ENCODE data around the gene MAPK14. TPM values are rescaled to one million over a fixed set of nuclear protein-coding genes. Genes with fewer than 3 reads are reported as not detected.

The MAPK14 gene
- total and polyA plus RNA-seq, 3 donors from 2014 or later: 21.8 to 58.3 (median 57.3) TPM

DNA sequence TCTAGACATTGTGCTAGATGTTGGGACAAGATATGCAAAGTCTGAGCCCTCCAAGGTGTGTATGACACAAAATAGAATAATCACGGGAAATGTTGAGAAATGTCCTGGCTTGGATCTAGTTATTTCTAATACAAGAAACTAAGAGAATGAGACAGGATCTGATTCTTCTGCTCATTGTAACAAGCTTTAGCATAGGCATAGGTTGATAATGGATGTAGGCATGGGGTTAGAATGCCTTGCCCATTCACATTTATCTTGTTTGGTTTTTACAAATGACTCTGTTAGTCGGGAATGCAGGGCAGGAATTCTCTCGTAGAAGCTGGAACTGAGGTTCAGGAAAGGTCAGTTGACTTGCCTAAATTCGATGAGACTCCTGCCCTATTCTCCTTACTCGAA is 1.7 kb upstream of the MAPK14 start:
- no peaks in the 10 kb centered on the region for H3K9me3 ChIP-seq
- H3K36me3 ChIP-seq (ENCODE audit: low read depth, missing control alignments): no peaks in the 10 kb centered on the region
- H3K4me1 ChIP-seq: no peaks in the 10 kb centered on the region
- no peak overlapping the region for H3K4me3 ChIP-seq
- no peak for TF ChIP-seq POLR2A (IDR thresholded peaks at IDR 0.05)
- TF ChIP-seq, protein P1, sequence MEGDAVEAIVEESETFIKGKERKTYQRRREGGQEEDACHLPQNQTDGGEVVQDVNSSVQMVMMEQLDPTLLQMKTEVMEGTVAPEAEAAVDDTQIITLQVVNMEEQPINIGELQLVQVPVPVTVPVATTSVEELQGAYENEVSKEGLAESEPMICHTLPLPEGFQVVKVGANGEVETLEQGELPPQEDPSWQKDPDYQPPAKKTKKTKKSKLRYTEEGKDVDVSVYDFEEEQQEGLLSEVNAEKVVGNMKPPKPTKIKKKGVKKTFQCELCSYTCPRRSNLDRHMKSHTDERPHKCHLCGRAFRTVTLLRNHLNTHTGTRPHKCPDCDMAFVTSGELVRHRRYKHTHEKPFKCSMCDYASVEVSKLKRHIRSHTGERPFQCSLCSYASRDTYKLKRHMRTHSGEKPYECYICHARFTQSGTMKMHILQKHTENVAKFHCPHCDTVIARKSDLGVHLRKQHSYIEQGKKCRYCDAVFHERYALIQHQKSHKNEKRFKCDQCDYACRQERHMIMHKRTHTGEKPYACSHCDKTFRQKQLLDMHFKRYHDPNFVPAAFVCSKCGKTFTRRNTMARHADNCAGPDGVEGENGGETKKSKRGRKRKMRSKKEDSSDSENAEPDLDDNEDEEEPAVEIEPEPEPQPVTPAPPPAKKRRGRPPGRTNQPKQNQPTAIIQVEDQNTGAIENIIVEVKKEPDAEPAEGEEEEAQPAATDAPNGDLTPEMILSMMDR (IDR thresholded peaks at IDR 0.05): no peak
- H3K27ac ChIP-seq: no peak overlapping the region
- no peaks in the 10 kb centered on the region for H3K27me3 ChIP-seq
- intact Hi-C loops (cut with DNase I; ENCODE audit: low total_unique reads): loop anchor here (5.0 kb wide), 1 partner anchor 66 kb away; no protein-coding TSS in a partner anchor
- 44 to 48% methylated on average over 5 of the region's 5 CpGs for WGBS, 2 donors
- no peak for DNase-seq

DNA sequence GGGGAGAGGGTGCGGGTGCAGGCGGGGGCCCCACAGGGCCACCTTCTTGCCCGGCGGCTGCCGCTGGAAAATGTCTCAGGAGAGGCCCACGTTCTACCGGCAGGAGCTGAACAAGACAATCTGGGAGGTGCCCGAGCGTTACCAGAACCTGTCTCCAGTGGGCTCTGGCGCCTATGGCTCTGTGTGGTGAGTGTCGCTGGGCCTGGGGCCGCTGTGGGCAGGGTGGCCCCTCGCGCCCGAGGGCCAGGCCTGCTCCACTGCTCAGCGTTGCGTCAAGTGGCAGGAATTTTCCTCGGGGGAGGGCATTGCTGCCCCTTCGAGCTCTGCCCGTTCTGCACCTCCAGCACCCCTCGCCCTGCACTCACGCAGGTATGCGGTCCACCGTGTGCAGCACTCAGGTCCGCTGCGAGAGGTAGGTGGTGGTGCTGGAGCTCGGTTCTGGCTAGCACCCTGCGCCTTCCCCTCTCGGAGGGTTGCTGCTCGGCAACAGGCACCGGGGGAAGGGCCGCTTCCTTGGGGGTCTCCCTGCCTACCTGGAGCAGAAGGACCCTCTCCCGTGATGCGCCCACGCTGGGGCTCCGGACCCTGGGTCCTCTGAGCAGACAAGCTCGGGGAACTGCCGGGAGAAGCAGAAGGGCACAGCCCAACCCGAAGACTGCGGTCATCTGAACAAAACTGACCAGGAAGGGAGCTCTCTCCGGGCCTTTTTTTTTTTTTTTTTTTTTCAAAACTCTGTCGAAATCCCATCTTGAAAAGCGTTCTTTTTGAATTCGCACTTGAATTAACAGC is 674 bp downstream of the MAPK14 start:
- intact Hi-C loops (cut with DNase I; ENCODE audit: low total_unique reads): loop anchor here (5.0 kb wide), 1 partner anchor 64 kb away; no protein-coding TSS in a partner anchor
- peak overlapping the region; percentile 91 to 94 for H3K27ac ChIP-seq
- no peaks in the 10 kb centered on the region for H3K27me3 ChIP-seq
- H3K9me3 ChIP-seq: no peaks in the 10 kb centered on the region
- peak; percentile 47 for DNase-seq
- H3K4me3 ChIP-seq: peak overlapping the region; percentile 93 to 98
- no peaks in the 10 kb centered on the region for H3K36me3 ChIP-seq (ENCODE audit: low read depth, missing control alignments)
- WGBS, 2 donors: 1% methylated on average over 17 to 44 of the region's 44 CpGs
- peaks cover 5% of the 10 kb centered on the region for H3K4me1 ChIP-seq
- TF ChIP-seq, protein P1 (IDR thresholded peaks at IDR 0.05): no peak
- no peak for TF ChIP-seq POLR2A (IDR thresholded peaks at IDR 0.05)

DNA sequence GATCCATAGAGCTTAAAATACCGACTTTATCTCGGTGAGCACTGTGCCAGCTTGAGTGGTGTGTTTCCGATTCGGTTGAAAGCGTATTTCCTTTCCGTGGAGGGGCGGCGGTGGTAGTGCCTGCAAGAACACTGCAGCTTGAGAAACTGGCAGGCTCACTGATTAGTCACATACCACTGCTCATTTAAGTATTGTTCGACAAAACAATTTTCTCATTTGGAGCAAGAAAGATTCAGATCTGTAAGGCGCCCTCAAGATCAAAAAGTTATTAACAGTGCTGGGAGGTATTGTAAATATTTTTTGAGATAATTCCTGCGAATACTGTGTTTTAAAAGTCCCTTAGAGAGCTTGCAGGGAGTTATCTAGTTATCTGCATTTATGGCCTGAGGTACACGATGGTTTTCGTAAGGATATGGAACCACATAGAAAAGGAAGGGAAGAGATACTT is 1.3 kb downstream of the MAPK14 start:
- Histone ChIP-seq H3K27me3 (no peaks in the 10 kb centered on the region), H3K36me3 (ENCODE audit: low read depth, missing control alignments) (no peaks in the 10 kb centered on the region), H3K27ac (peak overlapping the region; percentile 91 to 94), H3K9me3 (no peaks in the 10 kb centered on the region), H3K4me3 (peak overlapping the region; percentile 93 to 98), H3K4me1 (peaks cover 5% of the 10 kb centered on the region)
- intact Hi-C loops (cut with DNase I; ENCODE audit: low total_unique reads): loop anchor here (5.0 kb wide), 1 partner anchor 63 kb away; no protein-coding TSS in a partner anchor
- TF ChIP-seq POLR2A (IDR thresholded peaks at IDR 0.05): no peak
- TF ChIP-seq, protein P1 (IDR thresholded peaks at IDR 0.05): no peak
- WGBS, 2 donors: 1% methylated on average over 13 of the region's 13 CpGs
- DNase-seq: peak; percentile 84

DNA sequence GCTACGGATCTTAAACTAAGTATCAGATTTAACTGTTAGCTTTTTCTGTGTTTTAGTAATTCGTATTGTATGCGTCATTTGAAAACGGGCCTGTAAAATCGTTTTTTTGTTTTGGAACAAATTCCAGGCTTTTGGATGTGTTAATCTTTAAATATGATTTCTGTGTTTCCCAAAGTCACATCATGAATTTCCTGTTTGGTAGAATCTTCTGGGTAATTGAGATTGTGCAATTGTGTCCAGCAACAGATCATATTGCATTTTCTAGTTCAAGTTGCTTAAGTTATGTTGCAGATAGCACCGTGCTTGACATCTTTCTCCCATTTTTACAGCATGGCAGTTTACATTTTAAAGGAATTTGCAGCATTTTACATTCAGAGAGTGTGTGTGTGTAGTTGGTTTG is 1.9 kb downstream of the MAPK14 start:
- Histone ChIP-seq H3K4me1 (peaks cover 5% of the 10 kb centered on the region), H3K27ac (peak overlapping the region; percentile 69 to 94), H3K9me3 (no peaks in the 10 kb centered on the region), H3K4me3 (peak overlapping the region; percentile 93 to 98), H3K36me3 (ENCODE audit: low read depth, missing control alignments) (no peaks in the 10 kb centered on the region), H3K27me3 (no peaks in the 10 kb centered on the region)
- 1% methylated on average over 6 of the region's 6 CpGs for WGBS, 2 donors
- intact Hi-C loops (cut with DNase I; ENCODE audit: low total_unique reads): loop anchor here (5.0 kb wide), 1 partner anchor 63 kb away; no protein-coding TSS in a partner anchor
- TF ChIP-seq POLR2A (IDR thresholded peaks at IDR 0.05): no peak
- TF ChIP-seq, protein P1 (IDR thresholded peaks at IDR 0.05): no peak
- DNase-seq: no peak
